Measurements from ENCODE around the gene FBXW5.

DNA sequence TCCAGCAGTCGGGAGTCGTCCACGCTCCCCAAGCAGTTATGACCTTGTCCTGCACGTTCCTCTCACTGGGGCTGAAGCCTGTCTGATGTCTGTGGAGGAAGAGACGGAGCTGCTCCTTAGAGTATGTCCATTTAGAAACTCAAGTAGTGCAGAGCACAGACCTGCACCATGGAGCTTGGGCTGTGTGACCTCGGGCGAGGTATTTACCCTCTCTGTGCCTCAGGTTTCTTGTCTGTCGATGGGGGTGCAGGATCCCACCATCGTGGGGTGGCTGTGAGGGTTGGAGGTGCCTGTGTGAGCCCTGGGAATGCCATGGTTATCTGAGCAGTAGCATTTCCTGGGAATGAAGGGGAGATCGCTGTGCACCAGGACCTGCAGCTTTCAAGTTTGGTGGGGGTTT, 44.0 kb downstream of the FBXW5 start:
- TF ChIP-seq, protein P1, sequence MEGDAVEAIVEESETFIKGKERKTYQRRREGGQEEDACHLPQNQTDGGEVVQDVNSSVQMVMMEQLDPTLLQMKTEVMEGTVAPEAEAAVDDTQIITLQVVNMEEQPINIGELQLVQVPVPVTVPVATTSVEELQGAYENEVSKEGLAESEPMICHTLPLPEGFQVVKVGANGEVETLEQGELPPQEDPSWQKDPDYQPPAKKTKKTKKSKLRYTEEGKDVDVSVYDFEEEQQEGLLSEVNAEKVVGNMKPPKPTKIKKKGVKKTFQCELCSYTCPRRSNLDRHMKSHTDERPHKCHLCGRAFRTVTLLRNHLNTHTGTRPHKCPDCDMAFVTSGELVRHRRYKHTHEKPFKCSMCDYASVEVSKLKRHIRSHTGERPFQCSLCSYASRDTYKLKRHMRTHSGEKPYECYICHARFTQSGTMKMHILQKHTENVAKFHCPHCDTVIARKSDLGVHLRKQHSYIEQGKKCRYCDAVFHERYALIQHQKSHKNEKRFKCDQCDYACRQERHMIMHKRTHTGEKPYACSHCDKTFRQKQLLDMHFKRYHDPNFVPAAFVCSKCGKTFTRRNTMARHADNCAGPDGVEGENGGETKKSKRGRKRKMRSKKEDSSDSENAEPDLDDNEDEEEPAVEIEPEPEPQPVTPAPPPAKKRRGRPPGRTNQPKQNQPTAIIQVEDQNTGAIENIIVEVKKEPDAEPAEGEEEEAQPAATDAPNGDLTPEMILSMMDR (IDR thresholded peaks at IDR 0.05; ENCODE audit: poor library complexity, severe bottlenecking) = no peak
- TF ChIP-seq EZH2 (IDR thresholded peaks at IDR 0.05; ENCODE audit: borderline replicate concordance, insufficient read depth, low read length, poor library complexity, severe bottlenecking) = no peak
- TF ChIP-seq TAF1 (IDR thresholded peaks at IDR 0.05; ENCODE audit: low read depth) = no peak
- TF ChIP-seq MXI1 (conservative IDR thresholded peaks at IDR 0.05; ENCODE audit: poor library complexity, severe bottlenecking) = no peak
- TF ChIP-seq RAD21 (conservative IDR thresholded peaks at IDR 0.05) = no peak
- TF ChIP-seq, protein P2, sequence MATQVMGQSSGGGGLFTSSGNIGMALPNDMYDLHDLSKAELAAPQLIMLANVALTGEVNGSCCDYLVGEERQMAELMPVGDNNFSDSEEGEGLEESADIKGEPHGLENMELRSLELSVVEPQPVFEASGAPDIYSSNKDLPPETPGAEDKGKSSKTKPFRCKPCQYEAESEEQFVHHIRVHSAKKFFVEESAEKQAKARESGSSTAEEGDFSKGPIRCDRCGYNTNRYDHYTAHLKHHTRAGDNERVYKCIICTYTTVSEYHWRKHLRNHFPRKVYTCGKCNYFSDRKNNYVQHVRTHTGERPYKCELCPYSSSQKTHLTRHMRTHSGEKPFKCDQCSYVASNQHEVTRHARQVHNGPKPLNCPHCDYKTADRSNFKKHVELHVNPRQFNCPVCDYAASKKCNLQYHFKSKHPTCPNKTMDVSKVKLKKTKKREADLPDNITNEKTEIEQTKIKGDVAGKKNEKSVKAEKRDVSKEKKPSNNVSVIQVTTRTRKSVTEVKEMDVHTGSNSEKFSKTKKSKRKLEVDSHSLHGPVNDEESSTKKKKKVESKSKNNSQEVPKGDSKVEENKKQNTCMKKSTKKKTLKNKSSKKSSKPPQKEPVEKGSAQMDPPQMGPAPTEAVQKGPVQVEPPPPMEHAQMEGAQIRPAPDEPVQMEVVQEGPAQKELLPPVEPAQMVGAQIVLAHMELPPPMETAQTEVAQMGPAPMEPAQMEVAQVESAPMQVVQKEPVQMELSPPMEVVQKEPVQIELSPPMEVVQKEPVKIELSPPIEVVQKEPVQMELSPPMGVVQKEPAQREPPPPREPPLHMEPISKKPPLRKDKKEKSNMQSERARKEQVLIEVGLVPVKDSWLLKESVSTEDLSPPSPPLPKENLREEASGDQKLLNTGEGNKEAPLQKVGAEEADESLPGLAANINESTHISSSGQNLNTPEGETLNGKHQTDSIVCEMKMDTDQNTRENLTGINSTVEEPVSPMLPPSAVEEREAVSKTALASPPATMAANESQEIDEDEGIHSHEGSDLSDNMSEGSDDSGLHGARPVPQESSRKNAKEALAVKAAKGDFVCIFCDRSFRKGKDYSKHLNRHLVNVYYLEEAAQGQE (IDR thresholded peaks at IDR 0.05; ENCODE audit: borderline replicate concordance) = no peak
- TF ChIP-seq EP300 (conservative IDR thresholded peaks at IDR 0.05; ENCODE audit: poor library complexity, severe bottlenecking) = no peak
- TF ChIP-seq SMC3 (conservative IDR thresholded peaks at IDR 0.05; ENCODE audit: poor library complexity) = no peak
- TF ChIP-seq POLR2AphosphoS5 (IDR thresholded peaks at IDR 0.05) = no peak
